Osteoblast (primary cell): ENCODE measurements around the gene FAAH. TPM values are rescaled to one million over a fixed set of nuclear protein-coding genes. Genes with fewer than 3 reads are reported as not detected.

ENCODE experiments used
- DNase-seq: peaks from one replicate; pipeline ENCODE4 v3.0.0; 2011; ENCODE audit warnings: low spot score, mixed read lengths; ENCODE audit not compliant: insufficient read length; ENCODE audit errors: missing footprints
- H2AFZ ChIP-seq: 2 replicates; pipeline ENCODE4 v1.6.0; 2011; ENCODE audit warnings: mild to moderate bottlenecking, low read length
- H3K27ac ChIP-seq: 2 replicates; pipeline ENCODE4 v1.5.1; 2011; ENCODE audit warnings: mild to moderate bottlenecking, low read depth, low read length, moderate library complexity
- H3K27me3 ChIP-seq: 2 replicates; pipeline ENCODE4 v1.6.0; 2012; ENCODE audit warnings: mild to moderate bottlenecking, control low read depth, inconsistent platforms, low read length, moderate library complexity; ENCODE audit not compliant: insufficient read depth
- H3K36me3 ChIP-seq: 2 replicates; pipeline ENCODE4 v1.5.1; 2011; ENCODE audit warnings: mild to moderate bottlenecking, low read length, control low read depth, moderate library complexity; ENCODE audit not compliant: insufficient read depth
- H3K4me1 ChIP-seq: 2 replicates; pipeline ENCODE4 v1.5.1; 2011; ENCODE audit warnings: mild to moderate bottlenecking, low read length, control low read depth, moderate library complexity; ENCODE audit not compliant: insufficient read depth
- H3K4me2 ChIP-seq: 2 replicates; pipeline ENCODE4 v1.6.0; 2011; ENCODE audit warnings: mild to moderate bottlenecking, low read length; ENCODE audit not compliant: insufficient read depth
- H3K4me3 ChIP-seq: fragments of 200-600 bp; sonication (generic); 3 replicates; pipeline ENCODE4 v1.5.1; 2012; ENCODE audit warnings: mild to moderate bottlenecking, low read length, inconsistent platforms; ENCODE audit not compliant: insufficient read depth
- H3K79me2 ChIP-seq: 2 replicates; pipeline ENCODE4 v1.6.0; 2012; ENCODE audit warnings: mild to moderate bottlenecking, low read length, control low read depth, inconsistent platforms; ENCODE audit not compliant: insufficient read depth
- H3K9me3 ChIP-seq: 2 replicates; pipeline ENCODE4 v1.5.1; 2011; ENCODE audit warnings: low read depth, low read length, control low read depth
- H4K20me1 ChIP-seq: 2 replicates; pipeline ENCODE4 v1.6.0; 2012; ENCODE audit warnings: mild to moderate bottlenecking, low read length, control low read depth; ENCODE audit not compliant: insufficient read depth
- CTCF ChIP-seq: IDR thresholded peaks from 2 replicates; pipeline ENCODE4 v1.5.1; 2011; ENCODE audit warnings: mild to moderate bottlenecking, low read depth, low read length, moderate library complexity; ENCODE audit errors: extremely low read depth
- total RNA-seq: library from RNA; depleted of rRNA; stranded (reverse); fragments of >200 nt; gene quantifications from 2 replicates; pipeline ENCODE4 v1.2.3, GENCODE V29; 2012

FAAH gene
- total RNA-seq, 1 donor: 4.0 TPM

GRCh38 chr1:46425726-46426125 lies 31.6 kb downstream of the FAAH start:
- peak; percentile 58 for DNase-seq
- no peak overlapping the region for H3K4me3 ChIP-seq

GRCh38 chr1:46427541-46427940 lies 33.4 kb downstream of the FAAH start:
- H3K36me3 ChIP-seq: no peaks in the 10 kb centered on the region
- H3K27ac ChIP-seq: no peak overlapping the region
- no peaks in the 10 kb centered on the region for H3K79me2 ChIP-seq
- H2AFZ ChIP-seq: no peak overlapping the region
- DNase-seq: no peak
- H3K9me3 ChIP-seq: no peaks in the 10 kb centered on the region
- no peaks in the 10 kb centered on the region for H3K4me1 ChIP-seq
- H3K27me3 ChIP-seq: no peaks in the 10 kb centered on the region
- no peak overlapping the region for H3K4me2 ChIP-seq
- H3K4me3 ChIP-seq: no peak overlapping the region
- TF ChIP-seq CTCF: no peak
- H4K20me1 ChIP-seq: no peaks in the 10 kb centered on the region

More at GRCh38 chr1:46425726-46426125, 31.6 kb downstream of the FAAH start:
- H3K4me1 ChIP-seq: no peaks in the 10 kb centered on the region
- H2AFZ ChIP-seq: no peak overlapping the region
- H3K79me2 ChIP-seq: no peaks in the 10 kb centered on the region
- no peak for TF ChIP-seq CTCF
- no peaks in the 10 kb centered on the region for H3K9me3 ChIP-seq
- H3K36me3 ChIP-seq: no peaks in the 10 kb centered on the region
- H3K27me3 ChIP-seq: peaks cover 8% of the 10 kb centered on the region
- H3K27ac ChIP-seq: no peak overlapping the region
- H3K4me2 ChIP-seq: no peak overlapping the region
- H4K20me1 ChIP-seq: no peaks in the 10 kb centered on the region

GRCh38 chr1:46429436-46429835 lies 35.3 kb downstream of the FAAH start:
- Histone ChIP-seq H3K4me2 (no peak overlapping the region), H4K20me1 (no peaks in the 10 kb centered on the region), H3K4me1 (no peaks in the 10 kb centered on the region), H2AFZ (no peak overlapping the region), H3K36me3 (no peaks in the 10 kb centered on the region), H3K27ac (no peak overlapping the region), H3K9me3 (no peaks in the 10 kb centered on the region), H3K27me3 (no peaks in the 10 kb centered on the region), H3K4me3 (no peak overlapping the region), H3K79me2 (no peaks in the 10 kb centered on the region)
- TF ChIP-seq CTCF: no peak
- DNase-seq: peak; percentile 62

GRCh38 chr1:46431695-46432094 lies 37.6 kb downstream of the FAAH start:
- TF ChIP-seq CTCF: no peak

More at GRCh38 chr1:46431695-46432094, 37.6 kb downstream of the FAAH start:
- no peaks in the 10 kb centered on the region for H3K27me3 ChIP-seq
- H3K4me1 ChIP-seq: no peaks in the 10 kb centered on the region
- H3K9me3 ChIP-seq: no peaks in the 10 kb centered on the region
- no peak overlapping the region for H3K4me3 ChIP-seq
- DNase-seq: no peak
- H3K4me2 ChIP-seq: no peak overlapping the region
- H3K27ac ChIP-seq: no peak overlapping the region
- no peak overlapping the region for H2AFZ ChIP-seq
- H4K20me1 ChIP-seq: no peaks in the 10 kb centered on the region
- H3K36me3 ChIP-seq: no peaks in the 10 kb centered on the region
- H3K79me2 ChIP-seq: no peaks in the 10 kb centered on the region
